Measurements from ENCODE around the gene FASTKD1.
A peak's percentile ranks its signal among the peaks of the same experiment; 100 is the strongest.
"Not testable (repeated sequence)": the region's sequence is repeated elsewhere in the genome, so short reads cannot be mapped to it uniquely, and the experiment has no call there.

FASTKD1 gene

GRCh38 chr2:169565686-169566085 is 8.0 kb downstream of the FASTKD1 start:
- no peak for DNase-seq

- no peak for DNase-seq
Observed at GRCh38 chr2:169562519-169562918, 11.1 kb downstream of the FASTKD1 start.

GRCh38 chr2:169562084-169562483 is 11.6 kb downstream of the FASTKD1 start:
- not testable (repeated sequence) for DNase-seq

GRCh38 chr2:169561364-169561763 is 12.3 kb downstream of the FASTKD1 start:
- DNase-seq, result no peak

GRCh38 chr2:169546756-169547155 is 26.9 kb downstream of the FASTKD1 start:
- DNase-seq, result no peak

- no peak for DNase-seq
Observed at GRCh38 chr2:169542433-169542832, 31.2 kb downstream of the FASTKD1 start.

GRCh38 chr2:169540146-169540545 is 33.5 kb downstream of the FASTKD1 start:
- DNase-seq, result no peak

- DNase-seq, result not testable (repeated sequence)
Observed at GRCh38 chr2:169539460-169539859, 34.2 kb downstream of the FASTKD1 start.

GRCh38 chr2:169528271-169528701 is 45.4 kb downstream of the FASTKD1 start:
- peak; percentile 75 for DNase-seq

GRCh38 chr2:169526451-169526850 is 47.2 kb downstream of the FASTKD1 start:
- DNase-seq, result no peak

GRCh38 chr2:169525434-169525833 is 48.2 kb downstream of the FASTKD1 start:
- DNase-seq, result no peak

- DNase-seq, result no peak
Observed at GRCh38 chr2:169523681-169524080, 50.0 kb downstream of the FASTKD1 start.

GRCh38 chr2:169520896-169521295 is 52.8 kb downstream of the FASTKD1 start:
- DNase-seq, result no peak

GRCh38 chr2:169516488-169516995 is 57.1 kb downstream of the FASTKD1 start:
- DNase-seq, result not testable (repeated sequence)

GRCh38 chr2:169514758-169515157 is 58.9 kb downstream of the FASTKD1 start:
- DNase-seq, result not testable (repeated sequence)

GRCh38 chr2:169513926-169514325 is 59.7 kb downstream of the FASTKD1 start:
- DNase-seq, result no peak

- DNase-seq, result no peak
Observed at GRCh38 chr2:169513094-169513493, 60.6 kb downstream of the FASTKD1 start.

GRCh38 chr2:169512525-169512924 is 61.1 kb downstream of the FASTKD1 start:
- DNase-seq, result no peak

GRCh38 chr2:169511818-169512217 is 61.8 kb downstream of the FASTKD1 start:
- DNase-seq, result no peak

GRCh38 chr2:169510496-169510895 is 63.2 kb downstream of the FASTKD1 start:
- DNase-seq, result no peak

- DNase-seq, result no peak
Observed at GRCh38 chr2:169509955-169510354, 63.7 kb downstream of the FASTKD1 start.

GRCh38 chr2:169509298-169509885 is 64.3 kb downstream of the FASTKD1 start, which contains the start of gene KLHL41:
KLHL41 (plus strand) TSS chr2:169509702; CDS start chr2:169509779, 77 bp downstream.
- no peak for DNase-seq

GRCh38 chr2:169507698-169508097 is 66.0 kb downstream of the FASTKD1 start:
- no peak for DNase-seq

GRCh38 chr2:169504651-169505050 is 69.0 kb downstream of the FASTKD1 start:
- no peak for DNase-seq

Measured in activated CD4-positive, alpha-beta T cell treated with anti-CD3 and anti-CD28 coated beads, Interleukin-2, amount 50 U/mL, for 1 hour (primary cell).